HCT116 (cell line): ENCODE results near the gene FOXL2NB. TPM values are rescaled to one million over a fixed set of nuclear protein-coding genes. Genes with fewer than 3 reads are reported as not detected.

ENCODE experiments used
- CEBPB ChIP-seq: IDR thresholded peaks from 2 replicates; pipeline ENCODE4 v1.6.1; 2012; ENCODE audit warnings: low read depth
- CTCF ChIP-seq, 3 experiments: fragments of 200-600 bp in 1 of 3; sonication (generic) in 1 of 3; IDR thresholded peaks in 2 of 3; conservative IDR thresholded peaks in 1 of 3; 2 replicates each; pipeline ENCODE4 v1.5.1; 2012 to 2017; ENCODE audit warnings: low read depth in 2 of 3, low read length in 2 of 3, antibody characterized with exemption in 1 of 3, borderline replicate concordance in 1 of 3, control low read depth in 1 of 3, mild to moderate bottlenecking in 1 of 3, mixed read lengths in 1 of 3, mixed run types in 1 of 3, moderate library complexity in 1 of 3; ENCODE audit not compliant: insufficient read depth in 1 of 3
- JUND ChIP-seq: IDR thresholded peaks from 2 replicates; pipeline ENCODE4 v1.6.1; 2012
- ZBTB33 ChIP-seq: IDR thresholded peaks from 2 replicates; pipeline ENCODE4 v1.6.1; 2011; ENCODE audit warnings: mild to moderate bottlenecking, low read length, moderate library complexity; ENCODE audit not compliant: insufficient replicate concordance; ENCODE audit errors: extremely low read depth
- ZFX ChIP-seq: fragments of 450-650 bp; IDR thresholded peaks from 2 replicates; pipeline ENCODE4 v1.6.1; 2017
- total RNA-seq: library from RNA; stranded (reverse); gene quantifications from one replicate; pipeline ENCODE4 v1.2.1, GENCODE V29; 2021; ENCODE audit not compliant: unreplicated experiment

FOXL2NB gene
- total RNA-seq, 1 experiment from 2014 or later, result 0.93 TPM

DNA sequence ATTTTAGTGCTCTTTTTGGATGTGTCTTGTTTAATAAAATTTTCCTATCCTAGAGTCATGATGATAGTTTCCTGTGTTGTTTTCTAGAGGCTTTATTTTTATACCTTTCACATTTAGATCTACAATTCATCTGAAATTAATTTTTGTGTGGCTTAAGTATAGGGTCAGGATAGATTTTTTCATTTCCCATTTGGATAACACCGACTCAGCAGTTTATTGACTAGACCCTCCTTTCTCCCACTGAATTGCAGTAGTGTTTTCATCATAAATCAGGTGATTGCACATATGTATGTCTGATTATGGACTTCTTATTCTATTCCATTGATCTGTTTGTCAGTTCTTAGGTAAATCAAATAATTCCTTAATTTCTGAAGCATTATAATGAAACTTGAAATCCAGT, 48.7 kb downstream of the FOXL2NB start (continued):
- TF ChIP-seq CTCF (IDR thresholded peaks at IDR 0.05 in 2 of 3, conservative IDR thresholded peaks at IDR 0.05 in 1 of 3; ENCODE audit: borderline replicate concordance in 1 of 3, insufficient read depth in 1 of 3, low read depth in 2 of 3, low read length in 2 of 3), result no peak
- TF ChIP-seq JUND, result no peak
- no peak for TF ChIP-seq ZFX
- no peak for TF ChIP-seq CEBPB
- TF ChIP-seq ZBTB33, result no peak

Other genes starting within 250 kb of the FOXL2NB start
- gene PIK3CB, start 112.3 kb upstream of the FOXL2NB start, total RNA-seq, result 44.3 TPM
- not detected for gene FOXL2, start 80 bp upstream of the FOXL2NB start, total RNA-seq
- gene PRR23A, start 59.1 kb downstream of the FOXL2NB start, total RNA-seq, result not detected
- not detected for gene PRR23B, start 73.7 kb downstream of the FOXL2NB start, total RNA-seq
- gene PRR23C, start 97.7 kb downstream of the FOXL2NB start, total RNA-seq, result not detected